CD14-positive monocyte (primary cell): Measurements from ENCODE around the gene SGMS1. TPM values are rescaled to one million over a fixed set of nuclear protein-coding genes. Genes with fewer than 3 reads are reported as not detected.

Experiments used
- DNase-seq, 3 donors: peaks; one replicate each; pipeline ENCODE4 v3.0.0-alpha.2; 2011 to 2022
- H2AFZ ChIP-seq: 2 replicates; pipeline ENCODE4 v1.6.0; 2012; ENCODE audit warnings: mild to moderate bottlenecking, low read depth, low read length, inconsistent platforms; ENCODE audit not compliant: insufficient read depth, poor library complexity, severe bottlenecking
- H3K27ac ChIP-seq, 2 donors: 1 replicate in 1 of 2; 2 replicates in 1 of 2; pipeline ENCODE4 v1.5.1; 2012 to 2013; ENCODE audit warnings: low read length in 2 of 2, control low read depth in 1 of 2, inconsistent platforms in 1 of 2, low read depth in 1 of 2, mild to moderate bottlenecking in 1 of 2
- H3K27me3 ChIP-seq, 2 donors: one replicate each; pipeline versions ENCODE4 v1.6.0 to v1.6.1; 2011 to 2013; ENCODE audit warnings: low read length in 2 of 2; ENCODE audit not compliant: control insufficient read depth in 2 of 2, insufficient read depth in 2 of 2
- H3K36me3 ChIP-seq, 2 donors: replicated peaks in 1 of 2; 1 replicate in 1 of 2; 2 replicates in 1 of 2; pipeline versions ENCODE4 v1.5.1 to v1.6.1; 2012 to 2013; ENCODE audit warnings: low read length in 2 of 2, control low read depth in 1 of 2, inconsistent platforms in 1 of 2, mild to moderate bottlenecking in 1 of 2; ENCODE audit not compliant: insufficient read depth in 2 of 2, control insufficient read depth in 1 of 2
- H3K4me1 ChIP-seq, 2 donors: 1 replicate in 1 of 2; 2 replicates in 1 of 2; pipeline versions ENCODE4 v1.5.1 to v1.6.1; 2012 to 2013; ENCODE audit warnings: low read length in 2 of 2, control low read depth in 1 of 2, inconsistent platforms in 1 of 2, mild to moderate bottlenecking in 1 of 2, moderate library complexity in 1 of 2; ENCODE audit not compliant: insufficient read depth in 2 of 2, control insufficient read depth in 1 of 2
- H3K4me2 ChIP-seq: replicated peaks from 2 replicates; pipeline ENCODE3; 2012; ENCODE audit warnings: low read length, moderate library complexity, mild to moderate bottlenecking; ENCODE audit not compliant: poor library complexity, severe bottlenecking; ENCODE audit errors: extremely low read depth
- H3K4me3 ChIP-seq, 3 experiments: fragments of 200-600 bp in 1 of 3; sonication (generic) in 1 of 3; replicated peaks in 1 of 3; 1 replicate in 2 of 3; 2 replicates in 1 of 3; pipeline ENCODE4 v1.5.1; 2011 to 2013; ENCODE audit warnings: low read length in 3 of 3, mild to moderate bottlenecking in 3 of 3, control low read depth in 2 of 3, low read depth in 2 of 3, inconsistent platforms in 1 of 3, moderate library complexity in 1 of 3
- H3K79me2 ChIP-seq: 2 replicates; pipeline ENCODE4 v1.6.0; 2012; ENCODE audit warnings: mild to moderate bottlenecking, control low read depth, inconsistent platforms, low read length, moderate library complexity; ENCODE audit not compliant: insufficient read depth
- H3K9ac ChIP-seq: 2 replicates; pipeline ENCODE4 v1.6.0; 2017; ENCODE audit warnings: low read length, mild to moderate bottlenecking; ENCODE audit not compliant: insufficient read depth, poor library complexity, severe bottlenecking
- H3K9me3 ChIP-seq, 2 donors: replicated peaks in 1 of 2; 1 replicate in 1 of 2; 2 replicates in 1 of 2; pipeline versions ENCODE4 v1.5.1 to v1.6.1; 2012 to 2013; ENCODE audit warnings: low read length in 2 of 2, control low read depth in 1 of 2; ENCODE audit not compliant: control insufficient read depth in 1 of 2, insufficient read depth in 1 of 2
- H4K20me1 ChIP-seq: 2 replicates; pipeline ENCODE4 v1.6.0; 2012; ENCODE audit warnings: mild to moderate bottlenecking, low read length, control low read depth, moderate library complexity; ENCODE audit not compliant: insufficient read depth
- H3K27ac Mint-ChIP-seq, 7 donors: one replicate each; pipeline ENCODE4 v1.8.0; 2020; ENCODE audit warnings: mild to moderate bottlenecking in 7 of 7, mixed read lengths in 7 of 7, moderate library complexity in 6 of 7, inconsistent platforms in 2 of 7
- H3K27me3 Mint-ChIP-seq, 3 donors: one replicate each; pipeline ENCODE4 v1.8.0; 2021 to 2022; ENCODE audit warnings: low read depth in 3 of 3, mild to moderate bottlenecking in 3 of 3, mixed read lengths in 3 of 3, moderate library complexity in 3 of 3, inconsistent platforms in 1 of 3
- H3K36me3 Mint-ChIP-seq, 2 donors: one replicate each; pipeline ENCODE4 v1.8.0; 2020; ENCODE audit warnings: mixed read lengths in 2 of 2, inconsistent platforms in 1 of 2, mild to moderate bottlenecking in 1 of 2
- H3K4me1 Mint-ChIP-seq: one replicate; pipeline ENCODE4 v1.8.0; 2020; ENCODE audit warnings: mild to moderate bottlenecking, mixed read lengths
- H3K4me3 Mint-ChIP-seq, 2 donors: one replicate each; pipeline ENCODE4 v1.8.0; 2020; ENCODE audit warnings: mild to moderate bottlenecking in 2 of 2, mixed read lengths in 2 of 2, moderate library complexity in 1 of 2
- H3K9me3 Mint-ChIP-seq, 7 donors: one replicate each; pipeline ENCODE4 v1.8.0; 2020 to 2022; ENCODE audit warnings: mixed read lengths in 7 of 7, mild to moderate bottlenecking in 6 of 7, moderate library complexity in 6 of 7, inconsistent platforms in 2 of 7
- WGBS: methylation state at CpG from one replicate; pipeline ENCODE4 v1.1.5; 2013; ENCODE audit warnings: missing lambda C conversion rate; ENCODE audit not compliant: insufficient coverage; 5-methylcytosine and 5-hydroxymethylcytosine counted together
- intact Hi-C, 2 donors: fragments of 100-400 bp; cut with micrococcal nuclease; formaldehyde crosslinking; loops; one replicate each; pipeline versions ENCODE4 v1.15.0 to v1.15.1; 2023
- polyA plus RNA-seq, 3 donors: library from polyadenylated mRNA; depleted of rRNA in 1 of 3; unstranded in 2 of 3; stranded (reverse) in 1 of 3; fragments of 300-500 nt in 2 of 3; fragments of >200 nt in 1 of 3; fragmentation: Illumina TruSeq in 2 of 3; gene quantifications; 1 replicate in 2 of 3; 2 replicates in 1 of 3; pipeline ENCODE4 v1.2.3, GENCODE V29; 2012 to 2021
- TF ChIP-seq, protein P1 (sequence below): fragments of 200-600 bp; IDR thresholded peaks from one replicate; pipeline ENCODE4 v1.8.0; 2022; ENCODE audit warnings: antibody characterized with exemption, mild to moderate bottlenecking

Gene SGMS1
- polyA plus RNA-seq, 3 donors = 19.5 to 20.6 (median 20.4) TPM

DNA sequence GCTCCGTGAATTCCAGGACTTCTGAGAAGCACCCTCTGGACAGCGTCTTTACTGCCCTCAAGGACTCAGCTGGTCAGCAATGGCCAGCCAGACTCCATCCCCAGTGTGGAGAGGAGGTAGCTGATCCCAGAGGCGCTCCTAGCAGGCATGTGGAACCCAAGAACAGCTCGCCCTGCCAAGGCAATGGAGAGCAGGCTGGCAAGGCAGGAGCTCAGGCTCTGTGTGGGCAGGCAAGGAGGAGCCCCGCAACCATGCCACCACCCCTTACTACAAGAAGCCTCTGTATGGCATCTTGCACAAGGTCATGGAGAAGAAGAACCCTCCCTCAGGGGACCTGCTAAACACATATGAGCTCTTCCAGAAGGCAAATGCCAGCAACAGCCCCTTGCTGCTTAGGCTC is 34.4 kb upstream of the SGMS1 start:
- Histone ChIP-seq H3K36me3 (no peaks in the 10 kb centered on the region), H3K27me3 (no peaks in the 10 kb centered on the region), H3K4me1 (peaks cover 5 to 16% of the 10 kb centered on the region in 2 donors), H3K79me2 (no peaks in the 10 kb centered on the region), H4K20me1 (no peaks in the 10 kb centered on the region), H3K9me3 (no peaks in the 10 kb centered on the region), H3K9ac (no peak overlapping the region), H3K4me3 (no peak overlapping the region), H2AFZ (no peak overlapping the region), H3K27ac (no peak overlapping the region), H3K4me2 (no peak overlapping the region)
- WGBS = 92% methylated on average over 2 of the region's 5 CpGs
- H3K27me3 Mint-ChIP-seq = peaks cover 7% of the 10 kb centered on the region in 3 donors
- H3K27ac Mint-ChIP-seq = peak overlapping the region in 1 of 7 donors; percentile 46
- H3K9me3 Mint-ChIP-seq = no peaks in the 10 kb centered on the region
- TF ChIP-seq, protein P1, sequence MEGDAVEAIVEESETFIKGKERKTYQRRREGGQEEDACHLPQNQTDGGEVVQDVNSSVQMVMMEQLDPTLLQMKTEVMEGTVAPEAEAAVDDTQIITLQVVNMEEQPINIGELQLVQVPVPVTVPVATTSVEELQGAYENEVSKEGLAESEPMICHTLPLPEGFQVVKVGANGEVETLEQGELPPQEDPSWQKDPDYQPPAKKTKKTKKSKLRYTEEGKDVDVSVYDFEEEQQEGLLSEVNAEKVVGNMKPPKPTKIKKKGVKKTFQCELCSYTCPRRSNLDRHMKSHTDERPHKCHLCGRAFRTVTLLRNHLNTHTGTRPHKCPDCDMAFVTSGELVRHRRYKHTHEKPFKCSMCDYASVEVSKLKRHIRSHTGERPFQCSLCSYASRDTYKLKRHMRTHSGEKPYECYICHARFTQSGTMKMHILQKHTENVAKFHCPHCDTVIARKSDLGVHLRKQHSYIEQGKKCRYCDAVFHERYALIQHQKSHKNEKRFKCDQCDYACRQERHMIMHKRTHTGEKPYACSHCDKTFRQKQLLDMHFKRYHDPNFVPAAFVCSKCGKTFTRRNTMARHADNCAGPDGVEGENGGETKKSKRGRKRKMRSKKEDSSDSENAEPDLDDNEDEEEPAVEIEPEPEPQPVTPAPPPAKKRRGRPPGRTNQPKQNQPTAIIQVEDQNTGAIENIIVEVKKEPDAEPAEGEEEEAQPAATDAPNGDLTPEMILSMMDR = no peak
- H3K36me3 Mint-ChIP-seq = no peaks in the 10 kb centered on the region
- no peak for DNase-seq
- intact Hi-C loops = no loop called here
- H3K4me3 Mint-ChIP-seq = no peak overlapping the region
- H3K4me1 Mint-ChIP-seq = peaks cover 18% of the 10 kb centered on the region

DNA sequence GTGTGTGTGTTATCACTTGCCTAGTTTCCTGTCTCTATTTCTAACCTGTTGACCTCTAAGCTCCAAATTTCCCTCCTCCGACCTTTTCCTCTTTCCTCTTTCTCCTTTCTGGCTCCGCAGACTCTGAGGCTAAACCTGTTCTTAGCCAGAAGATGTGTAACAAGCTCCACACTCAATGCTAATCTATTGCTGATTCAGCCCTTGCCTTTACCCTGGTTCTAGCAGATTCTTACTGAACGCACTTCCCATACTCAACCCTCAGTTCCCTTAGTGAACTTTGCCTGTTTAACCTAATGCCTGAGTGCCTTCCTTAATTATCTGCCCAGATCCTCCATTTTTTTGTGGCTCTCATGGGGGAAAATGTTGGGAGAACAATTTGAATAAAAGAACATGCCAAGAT is 30.0 kb upstream of the SGMS1 start:
- H2AFZ ChIP-seq = no peak overlapping the region
- no peak for DNase-seq
- H4K20me1 ChIP-seq = no peaks in the 10 kb centered on the region
- Mint-ChIP-seq H3K27me3 (peaks cover 0 to 5% (median 2%) of the 10 kb centered on the region in 3 donors), H3K9me3 (peaks cover 0 to 3% (median 0%) of the 10 kb centered on the region in 7 donors), H3K4me3 (peak overlapping the region in 1 of 2 donors; percentile 43), H3K36me3 (no peaks in the 10 kb centered on the region), H3K27ac (peak overlapping the region in 1 of 7 donors; percentile 11), H3K4me1 (peaks cover 13% of the 10 kb centered on the region)
- H3K4me1 ChIP-seq = peaks cover 5 to 9% of the 10 kb centered on the region in 2 donors
- H3K36me3 ChIP-seq = no peaks in the 10 kb centered on the region
- intact Hi-C loops = no loop called here
- H3K27ac ChIP-seq = no peak overlapping the region
- H3K9ac ChIP-seq = no peak overlapping the region
- H3K4me2 ChIP-seq = no peak overlapping the region
- H3K9me3 ChIP-seq = no peaks in the 10 kb centered on the region
- WGBS = 4% methylated on average over 2 of the region's 3 CpGs
- H3K79me2 ChIP-seq = no peaks in the 10 kb centered on the region
- TF ChIP-seq, protein P1 = no peak
- no peaks in the 10 kb centered on the region for H3K27me3 ChIP-seq
- no peak overlapping the region for H3K4me3 ChIP-seq
